HCT116 (cell line): ENCODE measurements around the gene LRFN2. TPM values are rescaled to one million over a fixed set of nuclear protein-coding genes. Genes with fewer than 3 reads are reported as not detected.

Source experiments
- ATAC-seq: fragments of 200-7000 bp; cut with Tn5 transposase; 2 replicates; pipeline ENCODE4 v1.9.1; 2020; ENCODE audit warnings: mild to moderate bottlenecking, moderate library complexity
- BruUV-seq: library from RNA; stranded (reverse); fragments of 400-500 nt; replicated peaks from 2 replicates; lab custom pipeline; 2021; lab: Mats Ljungman, UMichigan
- CTCF ChIA-PET: fragments of 300-600 bp; sonication (Branson Sonifier 250); formaldehyde crosslinking; loops from one replicate; lab custom pipeline; 2021; ENCODE audit warnings: antibody characterized with exemption; lab: Charles Lee
- POLR2A ChIA-PET: fragments of 300-600, 350-600 bp; sonication (Branson Sonifier 250); formaldehyde crosslinking; loops from one replicate; lab custom pipeline; 2021; ENCODE audit warnings: antibody characterized with exemption; lab: Charles Lee
- RAD21 ChIA-PET, 2 experiments: fragments of 300-600 bp; sonication (Branson Sonifier 250); formaldehyde crosslinking; loops; one replicate each; lab custom pipeline; 2023; ENCODE audit warnings: low total read pairs in 2 of 2; ENCODE audit not compliant: uncharacterized antibody in 2 of 2, unreplicated experiment in 2 of 2, low non-redundant PET in 1 of 2; lab: Charles Lee
- DNase-seq: peaks from one replicate; pipeline ENCODE4 v3.0.0-alpha.2; 2010; ENCODE audit warnings: low read depth, low spot score
- H2AFZ ChIP-seq: fragments of 200-600 bp; shearing (Covaris generic), sonication (generic); 2 replicates; pipeline ENCODE4 v1.6.1; 2017; ENCODE audit warnings: low read depth, mixed run types, mixed read lengths, antibody characterized with exemption, low read length; ENCODE audit not compliant: poor library complexity, severe bottlenecking
- H3K27ac ChIP-seq: 2 replicates; pipeline ENCODE4 v1.5.1; 2012; ENCODE audit warnings: low read depth, low read length
- H3K27me3 ChIP-seq: fragments of 200-600 bp; sonication (generic); 2 replicates; pipeline ENCODE4 v1.6.1; 2016; ENCODE audit warnings: mixed run types, low read length, mixed read lengths; ENCODE audit not compliant: insufficient read depth
- H3K36me3 ChIP-seq, 2 experiments: fragments of 200-500 bp in 1 of 2; fragments of 200-600 bp in 1 of 2; sonication (Bioruptor generic) in 1 of 2; sonication (generic) in 1 of 2; 2 replicates each; pipeline versions ENCODE4 v1.5.1 to v1.6.1; 2014 to 2016; ENCODE audit warnings: low read length in 2 of 2, inconsistent platforms in 1 of 2, mixed read lengths in 1 of 2, mixed run types in 1 of 2; ENCODE audit not compliant: insufficient read depth in 2 of 2, control insufficient read depth in 1 of 2
- H3K4me1 ChIP-seq, 2 experiments: fragments of 200-600 bp in 1 of 2; sonication (generic) in 1 of 2; 2 replicates each; pipeline versions ENCODE4 v1.5.1 to v1.6.1; 2012 to 2017; ENCODE audit warnings: low read length in 2 of 2, inconsistent platforms in 1 of 2, mild to moderate bottlenecking in 1 of 2, mixed read lengths in 1 of 2, mixed run types in 1 of 2, moderate library complexity in 1 of 2; ENCODE audit not compliant: insufficient read depth in 2 of 2, control insufficient read depth in 1 of 2
- H3K4me2 ChIP-seq: fragments of 200-600 bp; sonication (generic); 2 replicates; pipeline ENCODE4 v1.6.1; 2017; ENCODE audit warnings: mixed run types, low read length, mixed read lengths
- H3K4me3 ChIP-seq, 2 experiments: fragments of 200-600 bp in 1 of 2; sonication (generic) in 1 of 2; replicated peaks in 1 of 2; 2 replicates each; pipeline ENCODE4 v1.5.1; 2011 to 2016; ENCODE audit warnings: low read length in 2 of 2, control low read depth in 1 of 2, low read depth in 1 of 2, mild to moderate bottlenecking in 1 of 2, mixed read lengths in 1 of 2, mixed run types in 1 of 2
- H3K79me2 ChIP-seq: fragments of 200-600 bp; sonication (generic); 2 replicates; pipeline ENCODE4 v1.6.1; 2017; ENCODE audit warnings: mild to moderate bottlenecking, mixed run types, low read length, moderate library complexity, mixed read lengths; ENCODE audit not compliant: insufficient read depth
- H3K9ac ChIP-seq: fragments of 200-600 bp; sonication (generic); 2 replicates; pipeline ENCODE4 v1.6.1; 2016; ENCODE audit warnings: low read length, mixed read lengths
- H3K9me2 ChIP-seq: fragments of 200-600 bp; sonication (generic), shearing (Covaris generic); 2 replicates; pipeline ENCODE4 v1.6.1; 2017; ENCODE audit warnings: mixed run types, mild to moderate bottlenecking, moderate library complexity; ENCODE audit not compliant: insufficient read depth
- H3K9me3 ChIP-seq, 2 experiments: fragments of 200-500 bp in 1 of 2; fragments of 200-600 bp in 1 of 2; sonication (Bioruptor generic) in 1 of 2; sonication (generic) in 1 of 2; 2 replicates each; pipeline ENCODE4 v1.6.1; 2014 to 2017; ENCODE audit warnings: low read length in 2 of 2, mixed read lengths in 2 of 2, inconsistent platforms in 1 of 2, low read depth in 1 of 2, mild to moderate bottlenecking in 1 of 2, mixed run types in 1 of 2, moderate library complexity in 1 of 2; ENCODE audit not compliant: control insufficient read depth in 1 of 2, insufficient read depth in 1 of 2
- H4K20me1 ChIP-seq: fragments of 200-600 bp; sonication (generic), shearing (Covaris generic); 2 replicates; pipeline ENCODE4 v1.6.1; 2017; ENCODE audit warnings: mixed run types, mild to moderate bottlenecking, moderate library complexity; ENCODE audit not compliant: insufficient read depth
- CEBPB ChIP-seq: IDR thresholded peaks from 2 replicates; pipeline ENCODE4 v1.6.1; 2012; ENCODE audit warnings: low read depth
- EGR1 ChIP-seq: IDR thresholded peaks from 2 replicates; pipeline ENCODE4 v1.6.1; 2012; ENCODE audit warnings: low read depth
- ELF1 ChIP-seq: IDR thresholded peaks from 2 replicates; pipeline ENCODE4 v1.6.1; 2012; ENCODE audit warnings: low read depth, borderline replicate concordance
- EZH2 ChIP-seq: fragments of 200-600 bp; sonication (generic); IDR thresholded peaks from 2 replicates; pipeline ENCODE4 v1.6.1; 2017; ENCODE audit warnings: antibody characterized with exemption, mixed run types
- POLR2A ChIP-seq: IDR thresholded peaks from 2 replicates; pipeline ENCODE4 v1.7.0; 2011; ENCODE audit warnings: borderline replicate concordance; ENCODE audit not compliant: insufficient read depth, insufficient read length; ENCODE audit errors: extremely low read depth
- POLR2AphosphoS5 ChIP-seq: IDR thresholded peaks from 2 replicates; pipeline ENCODE4 v1.6.1; 2011; ENCODE audit warnings: mild to moderate bottlenecking, low read depth, low read length, moderate library complexity
- RAD21 ChIP-seq: IDR thresholded peaks from 2 replicates; pipeline ENCODE4 v1.6.1; 2012; ENCODE audit warnings: low read depth, mild to moderate bottlenecking
- REST ChIP-seq: IDR thresholded peaks from 2 replicates; pipeline ENCODE4 v1.6.1; 2012; ENCODE audit warnings: low read depth
- SIN3A ChIP-seq: IDR thresholded peaks from 2 replicates; pipeline ENCODE4 v1.6.1; 2012; ENCODE audit warnings: low read depth
- SRF ChIP-seq: IDR thresholded peaks from 2 replicates; pipeline ENCODE4 v1.6.1; 2012; ENCODE audit warnings: low read depth
- YY1 ChIP-seq: IDR thresholded peaks from 2 replicates; pipeline ENCODE4 v1.6.1; 2011; ENCODE audit warnings: low read length, low read depth, moderate library complexity, mild to moderate bottlenecking; ENCODE audit not compliant: insufficient replicate concordance; ENCODE audit errors: extremely low read depth
- ZNF274 ChIP-seq: fragments of 200-500 bp; sonication (Bioruptor generic); IDR thresholded peaks from 2 replicates; pipeline ENCODE4 v1.6.1; 2014; ENCODE audit warnings: mild to moderate bottlenecking, low read depth, low read length, inconsistent platforms
- intact Hi-C: fragments of 100-400 bp; cut with micrococcal nuclease; formaldehyde crosslinking; loops from 2 replicates; pipeline ENCODE4 v1.10.0; 2022
- total RNA-seq: library from RNA; stranded (reverse); gene quantifications from one replicate; pipeline ENCODE4 v1.2.1, GENCODE V29; 2021; ENCODE audit not compliant: unreplicated experiment

The LRFN2 gene
- total RNA-seq, 1 experiment from 2014 or later = not detected

- ChIA-PET CTCF (no interaction called here), RAD21 (no interaction called here), POLR2A (no interaction called here)
- Histone ChIP-seq H3K36me3 (no peaks in the 10 kb centered on the region), H3K4me1 (no peaks in the 10 kb centered on the region), H3K9me2 (no peaks in the 10 kb centered on the region), H3K9ac (no peak overlapping the region), H2AFZ (no peak overlapping the region), H3K27ac (no peak overlapping the region), H3K4me2 (no peak overlapping the region), H3K27me3 (peaks cover 5% of the 10 kb centered on the region; the same call in 1 of the 2 replicates), H3K9me3 (no peaks in the 10 kb centered on the region), H4K20me1 (no peaks in the 10 kb centered on the region), H3K4me3 (no peak overlapping the region), H3K79me2 (no peaks in the 10 kb centered on the region)
- DNase-seq = no peak
- no peak for ATAC-seq
- BruUV-seq = no TSS peak
- intact Hi-C loops = loop anchor here (10.0 kb wide), 1 partner anchor 289 kb away; no protein-coding TSS in a partner anchor
- TF ChIP-seq CEBPB = no peak
- no peak for TF ChIP-seq POLR2AphosphoS5
These were observed 31.1 kb downstream of the LRFN2 start for GRCh38 chr6:40556023-40556422.

- no peak for ATAC-seq
- DNase-seq = no peak
- Histone ChIP-seq H3K4me3 (no peak overlapping the region), H3K27me3 (peaks cover 5% of the 10 kb centered on the region; the same call in 1 of the 2 replicates), H2AFZ (no peak overlapping the region), H3K4me2 (no peak overlapping the region), H3K27ac (no peak overlapping the region), H3K9ac (no peak overlapping the region), H3K36me3 (no peaks in the 10 kb centered on the region), H3K9me3 (no peaks in the 10 kb centered on the region), H3K9me2 (no peaks in the 10 kb centered on the region), H4K20me1 (no peaks in the 10 kb centered on the region), H3K79me2 (no peaks in the 10 kb centered on the region), H3K4me1 (no peaks in the 10 kb centered on the region)
- ChIA-PET POLR2A (no interaction called here), CTCF (no interaction called here), RAD21 (no interaction called here)
- BruUV-seq = no TSS peak
- intact Hi-C loops = loop anchor here (10.0 kb wide), 1 partner anchor 290 kb away; no protein-coding TSS in a partner anchor
- TF ChIP-seq ZNF274 = no peak
- TF ChIP-seq YY1 = no peak
- TF ChIP-seq ELF1 = no peak
- TF ChIP-seq RAD21 = no peak
- TF ChIP-seq EZH2 = no peak
- TF ChIP-seq POLR2A = no peak
- TF ChIP-seq EGR1 = no peak
- no peak for TF ChIP-seq SIN3A
- TF ChIP-seq REST = no peak
- TF ChIP-seq SRF = no peak
These were observed 32.1 kb downstream of the LRFN2 start for GRCh38 chr6:40555092-40555491.
